GM12878 (cell line): ENCODE measurements around the gene RBM19.

Experiments used
- CTCF ChIP-seq, 3 experiments: IDR thresholded peaks in 2 of 3; conservative IDR thresholded peaks in 1 of 3; 2 replicates each; pipeline ENCODE4 v1.5.1; 2011; ENCODE audit warnings: low read depth in 3 of 3, low read length in 3 of 3, mild to moderate bottlenecking in 3 of 3, control low read depth in 2 of 3, moderate library complexity in 2 of 3, inconsistent platforms in 1 of 3, mixed read lengths in 1 of 3; ENCODE audit not compliant: control insufficient read depth in 2 of 3, insufficient read depth in 1 of 3; ENCODE audit errors: extremely low read depth in 1 of 3
- IKZF1 ChIP-seq: fragments of 450-650 bp; conservative IDR thresholded peaks from 2 replicates; pipeline ENCODE4 v1.6.1; 2017; ENCODE audit warnings: antibody characterized with exemption, mild to moderate bottlenecking
- NR2C2 ChIP-seq: IDR thresholded peaks from 2 replicates; pipeline ENCODE4 v1.6.1; 2011; ENCODE audit warnings: borderline replicate concordance, low read depth; ENCODE audit not compliant: control insufficient read depth, insufficient read length
- SP1 ChIP-seq: IDR thresholded peaks from one replicate; pipeline ENCODE4 v1.6.1; 2011; ENCODE audit warnings: low read depth, low read length
- ZNF24 ChIP-seq: fragments of 450-650 bp; IDR thresholded peaks from 2 replicates; pipeline ENCODE4 v1.6.1; 2017; ENCODE audit warnings: antibody characterized with exemption, mild to moderate bottlenecking

- TF ChIP-seq ZNF24, result no peak
- TF ChIP-seq CTCF (IDR thresholded peaks at IDR 0.05 in 2 of 3, conservative IDR thresholded peaks at IDR 0.05 in 1 of 3; ENCODE audit: control insufficient read depth in 2 of 3, extremely low read depth in 1 of 3, insufficient read depth in 1 of 3, low read depth in 3 of 3, low read length in 3 of 3), result no peak
- TF ChIP-seq IKZF1, result no peak
- no peak for TF ChIP-seq SP1
- TF ChIP-seq NR2C2, result no peak
Observed at GRCh38 chr12:113887906-113888305, 78.2 kb downstream of the RBM19 start.
